ENCODE results near the gene SLF2. TPM values are rescaled to one million over a fixed set of nuclear protein-coding genes. Genes with fewer than 3 reads are reported as not detected.

Gene SLF2
- total and polyA plus RNA-seq, 2 of the 8 experiments (the other 6 are each of a cell fraction or from before 2014, with no cell fraction given) = 5.5 to 20.9 TPM

DNA sequence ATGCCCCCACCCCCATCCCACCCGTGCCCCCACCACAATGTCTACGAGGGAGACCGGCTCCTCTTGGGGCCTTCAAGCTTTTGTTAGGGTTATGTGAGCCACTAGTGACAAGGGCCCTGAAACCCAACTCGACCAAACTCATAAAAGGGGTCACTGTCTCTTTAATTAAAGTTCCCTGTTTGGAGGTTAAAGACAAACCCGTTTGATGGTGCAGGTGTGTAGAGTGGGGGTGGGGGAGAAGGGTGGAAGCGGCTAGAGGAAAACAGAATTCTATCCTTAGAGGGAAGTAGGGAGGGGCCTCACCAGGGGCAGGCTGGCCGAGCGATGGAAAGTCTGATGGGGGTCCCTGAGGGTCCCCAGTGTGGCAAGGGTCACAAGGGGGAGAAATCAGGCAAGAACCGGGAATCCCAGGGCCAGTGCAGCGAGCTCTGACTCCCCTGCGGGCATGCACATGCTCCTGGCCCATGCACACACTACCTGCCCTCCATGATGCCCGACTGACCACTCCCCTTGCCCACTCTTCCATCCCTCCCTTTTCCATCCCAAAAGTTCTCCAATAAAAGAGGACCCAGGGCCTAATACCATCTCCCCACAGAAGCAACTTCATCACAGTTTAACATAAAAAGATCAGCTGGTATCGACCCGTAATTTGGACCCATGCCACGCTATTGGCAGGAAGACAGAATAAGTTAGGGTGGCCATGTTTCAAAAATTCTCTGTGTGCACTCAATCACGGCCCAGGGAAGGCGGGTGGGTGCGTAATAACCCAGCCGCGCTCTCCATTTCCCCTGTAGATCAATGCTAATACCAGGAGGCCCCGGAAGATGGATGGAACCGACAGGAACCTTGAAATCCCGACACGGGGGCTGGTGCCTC lies 35.9 kb upstream of the SLF2 start:
- H3K79me2 ChIP-seq (ENCODE audit: control insufficient read depth in 1 of 2, insufficient read depth in 2 of 2, low read length in 2 of 2) = no peaks in the 10 kb centered on the region
- no peak for TF ChIP-seq POLR2AphosphoS5 (IDR thresholded peaks at IDR 0.05; ENCODE audit: low read depth, low read length)
- no peak for TF ChIP-seq KDM5A (IDR thresholded peaks at IDR 0.05; ENCODE audit: low read length)
- no peak for TF ChIP-seq JUN (IDR thresholded peaks at IDR 0.05; ENCODE audit: low read depth, low read length)
- TF ChIP-seq SAP30 (IDR thresholded peaks at IDR 0.05; ENCODE audit: insufficient read depth, insufficient replicate concordance, low read length) = no peak
- TF ChIP-seq, protein P1, sequence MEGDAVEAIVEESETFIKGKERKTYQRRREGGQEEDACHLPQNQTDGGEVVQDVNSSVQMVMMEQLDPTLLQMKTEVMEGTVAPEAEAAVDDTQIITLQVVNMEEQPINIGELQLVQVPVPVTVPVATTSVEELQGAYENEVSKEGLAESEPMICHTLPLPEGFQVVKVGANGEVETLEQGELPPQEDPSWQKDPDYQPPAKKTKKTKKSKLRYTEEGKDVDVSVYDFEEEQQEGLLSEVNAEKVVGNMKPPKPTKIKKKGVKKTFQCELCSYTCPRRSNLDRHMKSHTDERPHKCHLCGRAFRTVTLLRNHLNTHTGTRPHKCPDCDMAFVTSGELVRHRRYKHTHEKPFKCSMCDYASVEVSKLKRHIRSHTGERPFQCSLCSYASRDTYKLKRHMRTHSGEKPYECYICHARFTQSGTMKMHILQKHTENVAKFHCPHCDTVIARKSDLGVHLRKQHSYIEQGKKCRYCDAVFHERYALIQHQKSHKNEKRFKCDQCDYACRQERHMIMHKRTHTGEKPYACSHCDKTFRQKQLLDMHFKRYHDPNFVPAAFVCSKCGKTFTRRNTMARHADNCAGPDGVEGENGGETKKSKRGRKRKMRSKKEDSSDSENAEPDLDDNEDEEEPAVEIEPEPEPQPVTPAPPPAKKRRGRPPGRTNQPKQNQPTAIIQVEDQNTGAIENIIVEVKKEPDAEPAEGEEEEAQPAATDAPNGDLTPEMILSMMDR (IDR thresholded peaks at IDR 0.05; ENCODE audit: control extremely low read depth in 1 of 3, insufficient read depth in 1 of 3, low read depth in 1 of 3, low read length in 3 of 3) = no peak

More for the DNA sequence above, 35.9 kb upstream of the SLF2 start:
- H3K4me3 ChIP-seq (ENCODE audit: extremely low read depth in 1 of 4, insufficient read depth in 2 of 4, low read depth in 3 of 4, low read length in 4 of 4) = no peak overlapping the region
- 77% methylated on average over 24 of the region's 24 CpGs; no CpG with 5 or more reads in 1 of the 2 experiments for WGBS, 2 experiments (ENCODE audit: extremely low coverage in 1 of 2, insufficient coverage in 1 of 2, insufficient read length in 1 of 2, insufficient replicate concordance in 2 of 2, low coverage in 1 of 2, low lambda C conversion rate in 2 of 2, missing lambda C conversion rate in 1 of 2)
- no peak overlapping the region for H2BK5ac ChIP-seq (ENCODE audit: low read depth, low read length)
- H4K8ac ChIP-seq (ENCODE audit: extremely low read depth, insufficient read depth, low read length) = no peak overlapping the region
- H3K79me1 ChIP-seq (ENCODE audit: low read depth, low read length) = no peaks in the 10 kb centered on the region
- H3K23ac ChIP-seq (ENCODE audit: insufficient read length) = no peak overlapping the region
- H3K4ac ChIP-seq (replicated peaks; ENCODE audit: insufficient read length, low read depth, low read length) = no peak overlapping the region
- no peak overlapping the region for H3K27ac ChIP-seq (ENCODE audit: low read depth, low read length)
- no peak overlapping the region; the same call in 1 of the 2 replicates for H3K18ac ChIP-seq (ENCODE audit: extremely low read depth, low read length)
- no peaks in the 10 kb centered on the region for H3K9me3 ChIP-seq (ENCODE audit: insufficient read depth in 2 of 2, low read depth in 1 of 2, low read length in 1 of 2)
- H3K23me2 ChIP-seq (ENCODE audit: low read depth, low read length) = no peaks in the 10 kb centered on the region; the same call in 1 of the 2 replicates
- H2AK5ac ChIP-seq (ENCODE audit: low read depth, low read length) = no peak overlapping the region
- H2BK15ac ChIP-seq (ENCODE audit: low read length) = no peak overlapping the region
- H2BK20ac ChIP-seq (ENCODE audit: low read length) = no peak overlapping the region
- DNase-seq (ENCODE audit: low read depth in 1 of 2, low spot score in 2 of 2) (no peak), FAIRE-seq (no peak)
- no peak overlapping the region for H2BK120ac ChIP-seq (replicated peaks; ENCODE audit: low read depth, low read length)
- no peak overlapping the region for H4K91ac ChIP-seq (replicated peaks; ENCODE audit: insufficient read length, low read length)
- no peak overlapping the region for H3K9ac ChIP-seq (replicated peaks in 1 of 4; ENCODE audit: extremely low read depth in 1 of 4, low read depth in 3 of 4, low read length in 3 of 4)
- H3K14ac ChIP-seq (ENCODE audit: insufficient read length) = no peak overlapping the region
- ChIA-PET CTCF (ENCODE audit: partially characterized antibody) (interaction anchor here (0.6 to 10.6 kb wide), 20 partner anchors 10 to 348 kb away, joined by 4 to 110 read pairs (median 6); no protein-coding TSS in a partner anchor), POLR2A (ENCODE audit: partially characterized antibody) (interaction anchor here (0.5 to 6.6 kb wide), 2 partner anchors 315 to 328 kb away, joined by 3 to 29 read pairs; no protein-coding TSS in a partner anchor)
- H3K4me2 ChIP-seq (ENCODE audit: insufficient read depth in 1 of 2, low read depth in 2 of 2, low read length in 2 of 2) = no peak overlapping the region; a peak in 1 of 4 replicates
- H3K27me3 ChIP-seq (replicated peaks in 1 of 4; ENCODE audit: control insufficient read depth in 3 of 4, extremely low read depth in 1 of 4, insufficient read depth in 3 of 4, low read length in 3 of 4) = peaks cover 0 to 16% (median 8%) of the 10 kb centered on the region in 4 experiments; a peak in 5 of 7 replicates
- peaks cover 0 to 2% of the 10 kb centered on the region in 2 experiments for H4K20me1 ChIP-seq (replicated peaks in 1 of 2; ENCODE audit: control insufficient read depth in 1 of 2, insufficient read depth in 2 of 2, low read length in 2 of 2)
- H2AFZ ChIP-seq (ENCODE audit: low read length) = no peak overlapping the region
- peaks cover 0 to 12% (median 7%) of the 10 kb centered on the region in 4 experiments; a peak in 5 of 7 replicates for H3K4me1 ChIP-seq (replicated peaks in 1 of 4; ENCODE audit: control insufficient read depth in 3 of 4, insufficient read depth in 4 of 4, low read length in 3 of 4)
- no peak overlapping the region for H3K56ac ChIP-seq (replicated peaks; ENCODE audit: insufficient read length, low read depth, low read length)
- no peak overlapping the region; the same call in 1 of the 2 replicates for H2BK12ac ChIP-seq (ENCODE audit: low read depth, low read length)
- no peaks in the 10 kb centered on the region for H3K36me3 ChIP-seq (ENCODE audit: control insufficient read depth in 2 of 4, insufficient read depth in 4 of 4, low read length in 3 of 4)
- no peak overlapping the region for H4K5ac ChIP-seq (ENCODE audit: insufficient read length, low read depth, low read length)
